Measurements from ENCODE around the gene EDN1.
A peak's percentile ranks its signal among the peaks of the same experiment; 100 is the strongest.

Gene EDN1

GRCh38 chr6:12289933-12290820 lies at the start of gene EDN1:
TSS of gene EDN1 (plus strand) at chr6:12290361. CDS start at chr6:12290630, 269 bp downstream.
- Histone ChIP-seq H3K36me3 (ENCODE audit: control insufficient read depth, insufficient read depth, low read length) (no peaks in the 10 kb centered on the region), H3K9ac (ENCODE audit: low read length) (peak within 1 kb of the TSS; percentile 27), H3K27me3 (ENCODE audit: control insufficient read depth, insufficient read depth, low read length) (peaks cover 5% of the 10 kb centered on the region), H3K4me1 (ENCODE audit: control insufficient read depth, insufficient read depth, low read length) (peaks cover 14% of the 10 kb centered on the region), H3K9me3 (ENCODE audit: control insufficient read depth, low read length) (no peaks in the 10 kb centered on the region), H3K4me3 (ENCODE audit: low read length) (peak within 1 kb of the TSS; percentile 34)

- H3K9ac ChIP-seq (ENCODE audit: low read length), result no peak overlapping the region
- H3K27me3 ChIP-seq (ENCODE audit: control insufficient read depth, insufficient read depth, low read length), result no peaks in the 10 kb centered on the region
- H3K36me3 ChIP-seq (ENCODE audit: control insufficient read depth, insufficient read depth, low read length), result no peaks in the 10 kb centered on the region
- H3K4me1 ChIP-seq (ENCODE audit: control insufficient read depth, insufficient read depth, low read length), result no peaks in the 10 kb centered on the region
- no peak overlapping the region for H3K4me3 ChIP-seq (ENCODE audit: low read length)
- H3K9me3 ChIP-seq (ENCODE audit: control insufficient read depth, low read length), result no peaks in the 10 kb centered on the region
These were observed 48.5 kb upstream of the EDN1 start for GRCh38 chr6:12241493-12242175.

DNA sequence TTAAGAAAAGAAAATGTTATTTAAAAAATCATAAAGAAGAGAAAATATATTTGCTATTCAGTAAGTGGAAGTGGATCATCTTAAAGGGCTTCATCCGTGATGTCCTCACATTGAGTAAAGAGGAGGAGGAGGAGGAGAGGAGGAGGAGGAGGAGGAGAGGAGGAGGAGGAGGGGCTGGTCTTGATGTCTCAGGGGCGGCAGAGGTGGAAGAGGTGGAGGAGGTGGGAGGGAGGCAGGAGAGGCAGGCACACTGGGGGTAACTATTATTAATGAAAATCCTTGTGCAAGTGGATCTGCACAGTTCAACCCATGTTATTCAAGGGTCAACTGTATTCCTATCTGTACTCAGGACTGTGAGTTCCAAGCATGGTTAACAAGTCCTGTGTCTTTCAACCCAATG lies 47.0 kb upstream of the EDN1 start:
- Histone ChIP-seq H3K9ac (ENCODE audit: low read length) (no peak overlapping the region), H3K9me3 (ENCODE audit: control insufficient read depth, low read length) (no peaks in the 10 kb centered on the region), H3K27me3 (ENCODE audit: control insufficient read depth, insufficient read depth, low read length) (no peaks in the 10 kb centered on the region), H3K36me3 (ENCODE audit: control insufficient read depth, insufficient read depth, low read length) (no peaks in the 10 kb centered on the region), H3K4me1 (ENCODE audit: control insufficient read depth, insufficient read depth, low read length) (no peaks in the 10 kb centered on the region), H3K4me3 (ENCODE audit: low read length) (no peak overlapping the region)

DNA sequence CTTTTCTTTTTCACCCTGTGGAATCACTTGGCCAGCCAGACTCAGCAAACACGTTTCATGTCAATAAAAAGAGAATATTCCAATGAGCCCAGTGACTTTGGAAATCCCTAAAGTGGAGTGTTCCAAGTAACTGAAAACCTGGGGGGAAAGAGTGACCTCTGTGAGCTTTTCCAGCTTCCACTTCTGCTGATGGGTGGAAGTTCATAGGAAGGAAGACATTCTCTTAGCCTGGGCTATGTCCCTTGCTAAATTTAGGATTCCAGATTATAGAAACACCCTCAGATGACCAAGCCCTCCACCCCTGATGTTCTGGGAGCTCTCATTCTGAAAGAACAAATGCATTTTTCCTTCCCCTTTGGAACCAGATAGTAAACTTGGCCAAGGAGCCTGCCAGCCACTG lies 44.8 kb upstream of the EDN1 start:
- no peaks in the 10 kb centered on the region for H3K9me3 ChIP-seq (ENCODE audit: control insufficient read depth, low read length)
- H3K9ac ChIP-seq (ENCODE audit: low read length), result no peak overlapping the region
- H3K4me1 ChIP-seq (ENCODE audit: control insufficient read depth, insufficient read depth, low read length), result no peaks in the 10 kb centered on the region
- H3K4me3 ChIP-seq (ENCODE audit: low read length), result no peak overlapping the region
- no peaks in the 10 kb centered on the region for H3K27me3 ChIP-seq (ENCODE audit: control insufficient read depth, insufficient read depth, low read length)
- no peaks in the 10 kb centered on the region for H3K36me3 ChIP-seq (ENCODE audit: control insufficient read depth, insufficient read depth, low read length)

DNA sequence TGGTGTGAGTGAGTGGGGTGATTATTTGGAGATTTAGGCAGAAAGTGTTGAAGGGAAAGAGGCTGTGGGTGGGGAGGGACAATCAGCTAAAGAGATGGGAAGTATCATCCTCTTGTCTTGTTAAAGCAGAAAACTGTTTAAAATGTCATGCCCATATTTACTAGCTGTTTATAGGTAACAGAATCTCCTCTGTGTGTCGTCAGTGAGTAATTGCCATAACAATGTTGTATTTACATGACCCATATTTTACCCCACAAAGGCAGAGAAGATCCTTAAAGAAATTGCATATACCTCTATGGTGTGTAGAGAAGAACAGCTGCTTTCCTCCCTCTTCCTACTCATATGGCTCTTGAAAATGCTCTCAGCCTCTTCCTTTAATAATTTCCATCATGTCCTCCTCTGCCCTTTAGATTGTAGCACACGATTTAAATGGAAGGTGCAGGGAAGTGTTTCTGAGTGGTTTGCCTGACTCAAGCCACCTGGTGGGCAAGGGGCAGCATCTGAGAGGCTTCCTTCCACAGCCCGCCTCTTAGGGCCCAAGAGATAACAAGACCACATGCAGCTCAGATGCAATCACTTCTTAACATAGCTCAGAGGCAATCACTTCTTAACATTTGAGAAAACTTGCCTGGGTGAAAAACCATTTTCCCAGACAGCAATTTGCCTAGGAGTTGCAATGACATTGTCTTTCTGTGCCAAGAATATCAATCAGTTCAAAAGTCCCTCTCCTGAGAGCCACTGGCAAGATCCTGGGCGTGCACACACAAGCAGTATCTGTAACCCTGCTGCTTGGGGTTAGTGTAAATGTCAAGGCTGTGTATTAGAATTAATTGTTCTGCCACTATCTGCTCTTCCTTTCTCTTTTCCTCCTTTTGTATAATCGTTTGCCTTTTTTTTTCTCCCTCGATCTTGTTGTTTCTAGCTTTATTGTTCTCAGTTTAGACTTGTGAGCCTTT lies 44.1 kb upstream of the EDN1 start:
- no peak overlapping the region for H3K9ac ChIP-seq (ENCODE audit: low read length)
- no peaks in the 10 kb centered on the region for H3K4me1 ChIP-seq (ENCODE audit: control insufficient read depth, insufficient read depth, low read length)
- no peaks in the 10 kb centered on the region for H3K9me3 ChIP-seq (ENCODE audit: control insufficient read depth, low read length)
- H3K36me3 ChIP-seq (ENCODE audit: control insufficient read depth, insufficient read depth, low read length), result no peaks in the 10 kb centered on the region
- no peak overlapping the region for H3K4me3 ChIP-seq (ENCODE audit: low read length)
- no peaks in the 10 kb centered on the region for H3K27me3 ChIP-seq (ENCODE audit: control insufficient read depth, insufficient read depth, low read length)

DNA sequence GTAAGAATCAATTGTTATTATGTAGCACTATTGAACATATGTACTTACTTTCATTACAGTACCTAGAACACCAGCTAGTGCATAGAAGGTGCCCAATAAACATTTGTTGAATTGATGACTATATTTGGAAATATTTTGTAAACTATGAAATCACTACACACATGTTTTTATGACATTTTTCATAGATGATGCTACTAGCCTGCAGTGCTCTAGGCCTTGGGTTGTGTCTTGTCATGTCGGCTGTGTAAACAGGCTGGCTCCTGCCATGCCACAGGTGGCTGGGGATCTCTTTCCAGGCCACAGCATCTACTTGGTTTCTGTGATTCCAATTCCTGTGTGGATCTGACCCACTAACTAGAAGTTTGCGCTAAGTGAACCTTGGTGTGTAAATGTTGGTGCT lies 43.3 kb upstream of the EDN1 start:
- Histone ChIP-seq H3K4me1 (ENCODE audit: control insufficient read depth, insufficient read depth, low read length) (no peaks in the 10 kb centered on the region), H3K9me3 (ENCODE audit: control insufficient read depth, low read length) (no peaks in the 10 kb centered on the region), H3K36me3 (ENCODE audit: control insufficient read depth, insufficient read depth, low read length) (no peaks in the 10 kb centered on the region), H3K27me3 (ENCODE audit: control insufficient read depth, insufficient read depth, low read length) (no peaks in the 10 kb centered on the region), H3K4me3 (ENCODE audit: low read length) (no peak overlapping the region), H3K9ac (ENCODE audit: low read length) (no peak overlapping the region)

DNA sequence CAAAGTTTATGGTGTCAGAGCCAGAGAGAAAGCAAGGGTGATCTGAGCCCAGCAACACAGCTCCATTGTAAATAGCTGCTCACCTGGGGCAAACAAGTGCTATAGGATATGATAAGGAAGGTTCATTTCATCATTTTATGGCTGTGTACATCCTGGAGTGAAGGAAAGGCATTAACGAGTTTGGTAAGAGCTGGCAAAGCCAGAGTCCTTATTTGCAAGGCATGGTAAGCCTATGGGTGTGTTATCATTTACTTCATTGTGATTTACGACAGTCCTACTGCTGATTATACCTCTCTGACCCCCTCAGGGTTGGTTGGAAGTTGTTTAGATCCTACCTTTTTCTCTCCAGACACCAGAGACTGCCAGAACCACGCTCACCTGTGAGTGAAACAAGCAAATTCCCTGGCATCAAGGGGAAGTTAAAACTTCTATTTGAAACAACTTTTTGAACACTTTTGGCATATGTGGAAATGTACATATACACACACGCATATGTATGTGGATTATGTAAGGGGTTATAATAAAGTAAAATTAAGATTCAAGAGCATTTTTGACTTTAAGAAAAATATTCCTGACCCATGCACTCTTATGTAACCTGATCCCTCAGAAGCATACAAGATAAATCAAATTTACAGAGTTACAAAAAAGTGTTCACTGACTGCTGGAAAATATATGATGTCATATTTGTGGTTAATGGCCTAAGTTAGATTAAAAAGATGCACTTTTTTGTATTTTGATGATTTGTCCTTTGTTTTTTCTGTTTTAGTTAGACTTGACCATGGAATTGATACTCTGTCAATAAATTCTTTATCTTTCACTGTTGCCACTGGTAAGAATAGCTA lies 40.4 kb upstream of the EDN1 start:
- Histone ChIP-seq H3K9ac (ENCODE audit: low read length) (no peak overlapping the region), H3K4me1 (ENCODE audit: control insufficient read depth, insufficient read depth, low read length) (no peaks in the 10 kb centered on the region), H3K4me3 (ENCODE audit: low read length) (no peak overlapping the region), H3K9me3 (ENCODE audit: control insufficient read depth, low read length) (no peaks in the 10 kb centered on the region), H3K36me3 (ENCODE audit: control insufficient read depth, insufficient read depth, low read length) (no peaks in the 10 kb centered on the region), H3K27me3 (ENCODE audit: control insufficient read depth, insufficient read depth, low read length) (no peaks in the 10 kb centered on the region)

DNA sequence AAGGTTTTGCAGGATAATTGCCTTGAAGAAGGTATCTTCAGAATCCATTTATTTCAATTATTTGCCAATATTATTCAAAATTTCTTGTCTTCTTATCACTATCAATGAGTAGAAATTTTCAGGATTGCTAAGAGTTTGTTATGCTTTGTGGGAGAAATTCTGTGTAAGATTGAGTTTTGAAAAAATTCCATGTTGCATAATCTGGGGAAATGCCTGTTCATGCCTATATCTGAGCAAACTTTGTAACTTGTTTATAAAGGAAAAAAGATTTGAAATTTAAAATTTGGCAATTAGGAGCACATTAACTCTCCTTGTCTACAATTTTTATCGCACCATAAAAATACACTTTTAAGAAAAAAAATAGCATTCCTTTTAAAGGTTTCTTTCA lies 39.8 kb upstream of the EDN1 start:
- Histone ChIP-seq H3K9ac (ENCODE audit: low read length) (no peak overlapping the region), H3K9me3 (ENCODE audit: control insufficient read depth, low read length) (no peaks in the 10 kb centered on the region), H3K4me1 (ENCODE audit: control insufficient read depth, insufficient read depth, low read length) (no peaks in the 10 kb centered on the region)

GRCh38 chr6:12254210-12254609 lies 36.0 kb upstream of the EDN1 start:
- H3K27me3 ChIP-seq (ENCODE audit: control insufficient read depth, insufficient read depth, low read length), result no peaks in the 10 kb centered on the region
- no peak overlapping the region for H3K9ac ChIP-seq (ENCODE audit: low read length)
- no peaks in the 10 kb centered on the region for H3K9me3 ChIP-seq (ENCODE audit: control insufficient read depth, low read length)
- no peaks in the 10 kb centered on the region for H3K4me1 ChIP-seq (ENCODE audit: control insufficient read depth, insufficient read depth, low read length)
- H3K4me3 ChIP-seq (ENCODE audit: low read length), result no peak overlapping the region
- H3K36me3 ChIP-seq (ENCODE audit: control insufficient read depth, insufficient read depth, low read length), result no peaks in the 10 kb centered on the region

More for the DNA sequence above, 39.8 kb upstream of the EDN1 start:
- Histone ChIP-seq H3K36me3 (ENCODE audit: control insufficient read depth, insufficient read depth, low read length) (no peaks in the 10 kb centered on the region), H3K4me3 (ENCODE audit: low read length) (no peak overlapping the region), H3K27me3 (ENCODE audit: control insufficient read depth, insufficient read depth, low read length) (no peaks in the 10 kb centered on the region)

GRCh38 chr6:12258191-12258590 lies 32.0 kb upstream of the EDN1 start:
- Histone ChIP-seq H3K36me3 (ENCODE audit: control insufficient read depth, insufficient read depth, low read length) (no peaks in the 10 kb centered on the region), H3K4me1 (ENCODE audit: control insufficient read depth, insufficient read depth, low read length) (no peaks in the 10 kb centered on the region), H3K27me3 (ENCODE audit: control insufficient read depth, insufficient read depth, low read length) (no peaks in the 10 kb centered on the region), H3K4me3 (ENCODE audit: low read length) (no peak overlapping the region), H3K9ac (ENCODE audit: low read length) (no peak overlapping the region), H3K9me3 (ENCODE audit: control insufficient read depth, low read length) (no peaks in the 10 kb centered on the region)

DNA sequence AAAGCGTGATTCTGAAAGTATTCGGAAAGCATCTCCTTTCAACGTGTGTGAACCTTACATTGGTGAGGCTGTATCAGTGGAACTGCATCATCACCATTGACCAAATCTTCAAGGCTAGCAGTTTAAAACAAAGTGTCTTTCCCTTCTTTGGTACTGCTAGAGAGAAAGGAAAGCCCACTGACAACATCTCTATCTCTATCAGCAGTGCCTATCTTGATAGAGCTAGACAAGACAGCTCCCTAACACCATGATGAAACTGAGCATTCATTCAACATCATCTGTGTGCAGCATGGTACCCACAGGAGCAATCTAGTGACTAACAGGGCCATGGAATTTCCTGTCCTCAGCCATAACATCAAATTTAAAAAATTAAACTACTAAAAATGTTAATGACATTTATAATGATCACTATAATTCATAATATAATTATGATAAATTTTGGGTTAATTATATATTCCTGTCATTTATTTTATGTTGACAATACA lies 31.5 kb upstream of the EDN1 start:
- H3K4me3 ChIP-seq (ENCODE audit: low read length), result no peak overlapping the region
- no peaks in the 10 kb centered on the region for H3K4me1 ChIP-seq (ENCODE audit: control insufficient read depth, insufficient read depth, low read length)
- H3K9ac ChIP-seq (ENCODE audit: low read length), result no peak overlapping the region
- H3K36me3 ChIP-seq (ENCODE audit: control insufficient read depth, insufficient read depth, low read length), result no peaks in the 10 kb centered on the region
- no peaks in the 10 kb centered on the region for H3K27me3 ChIP-seq (ENCODE audit: control insufficient read depth, insufficient read depth, low read length)
- H3K9me3 ChIP-seq (ENCODE audit: control insufficient read depth, low read length), result no peaks in the 10 kb centered on the region
